Activated CD4-positive, alpha-beta T cell treated with anti-CD3 and anti-CD28 coated beads for 48 hours (primary cell): ENCODE results near the gene CD7.
A peak's percentile ranks its signal among the peaks of the same experiment; 100 is the strongest.

Experiments used
- DNase-seq: peaks from one replicate; pipeline ENCODE4 v3.0.0-alpha.2; 2020

The CD7 gene

GRCh38 chr17:82314012-82314726 lies 3.2 kb downstream of the CD7 start:
- DNase-seq, result no peak

- no peak for DNase-seq
These were observed 4.0 kb downstream of the CD7 start for GRCh38 chr17:82313195-82314011.

- no peak for DNase-seq
These were observed 5.4 kb downstream of the CD7 start for GRCh38 chr17:82311971-82312370.

GRCh38 chr17:82310877-82311276 lies 6.5 kb downstream of the CD7 start:
- no peak for DNase-seq

GRCh38 chr17:82309656-82310570 lies 7.5 kb downstream of the CD7 start:
- DNase-seq, result no peak

GRCh38 chr17:82305727-82306300 lies 11.6 kb downstream of the CD7 start:
- DNase-seq, result no peak

- no peak for DNase-seq
These were observed 12.3 kb downstream of the CD7 start for GRCh38 chr17:82304826-82305726.

- DNase-seq, result no peak
These were observed 13.2 kb downstream of the CD7 start for GRCh38 chr17:82303944-82304808.

- peak; percentile 51 for DNase-seq
These were observed 14.1 kb downstream of the CD7 start for GRCh38 chr17:82302991-82303943.

- no peak for DNase-seq
These were observed 14.8 kb downstream of the CD7 start for GRCh38 chr17:82302568-82302963.

GRCh38 chr17:82301916-82302567 lies 15.4 kb downstream of the CD7 start:
- peak; percentile 82 for DNase-seq

GRCh38 chr17:82301300-82301915 lies 16.0 kb downstream of the CD7 start:
- no peak for DNase-seq

- peak; percentile 80 for DNase-seq
These were observed 16.6 kb downstream of the CD7 start for GRCh38 chr17:82300707-82301270.

- DNase-seq, result no peak
These were observed 17.2 kb downstream of the CD7 start for GRCh38 chr17:82300228-82300627.

GRCh38 chr17:82299452-82299851 lies 18.0 kb downstream of the CD7 start:
- peak; percentile 78 for DNase-seq

GRCh38 chr17:82298538-82299421 lies 18.6 kb downstream of the CD7 start:
- DNase-seq, result peak; percentile 40
